WI38 (cell line): ENCODE measurements around the gene IL1R1.
"Not testable (repeated sequence)": the region's sequence is repeated elsewhere in the genome, so short reads cannot be mapped to it uniquely, and the experiment has no call there.

Source experiments
- H3K4me3 ChIP-seq: 2 replicates; pipeline ENCODE4 v1.5.1; 2011; ENCODE audit warnings: low read depth, mild to moderate bottlenecking, control low read depth, low read length
- CTCF ChIP-seq: IDR thresholded peaks from 2 replicates; pipeline ENCODE4 v1.5.1; 2012; ENCODE audit warnings: low read depth, mild to moderate bottlenecking, control low read depth, low read length

The IL1R1 gene

GRCh38 chr2:102106133-102106556 lies 36.4 kb upstream of the IL1R1 start:
- no peak for TF ChIP-seq CTCF
- H3K4me3 ChIP-seq, result no peak overlapping the region

DNA sequence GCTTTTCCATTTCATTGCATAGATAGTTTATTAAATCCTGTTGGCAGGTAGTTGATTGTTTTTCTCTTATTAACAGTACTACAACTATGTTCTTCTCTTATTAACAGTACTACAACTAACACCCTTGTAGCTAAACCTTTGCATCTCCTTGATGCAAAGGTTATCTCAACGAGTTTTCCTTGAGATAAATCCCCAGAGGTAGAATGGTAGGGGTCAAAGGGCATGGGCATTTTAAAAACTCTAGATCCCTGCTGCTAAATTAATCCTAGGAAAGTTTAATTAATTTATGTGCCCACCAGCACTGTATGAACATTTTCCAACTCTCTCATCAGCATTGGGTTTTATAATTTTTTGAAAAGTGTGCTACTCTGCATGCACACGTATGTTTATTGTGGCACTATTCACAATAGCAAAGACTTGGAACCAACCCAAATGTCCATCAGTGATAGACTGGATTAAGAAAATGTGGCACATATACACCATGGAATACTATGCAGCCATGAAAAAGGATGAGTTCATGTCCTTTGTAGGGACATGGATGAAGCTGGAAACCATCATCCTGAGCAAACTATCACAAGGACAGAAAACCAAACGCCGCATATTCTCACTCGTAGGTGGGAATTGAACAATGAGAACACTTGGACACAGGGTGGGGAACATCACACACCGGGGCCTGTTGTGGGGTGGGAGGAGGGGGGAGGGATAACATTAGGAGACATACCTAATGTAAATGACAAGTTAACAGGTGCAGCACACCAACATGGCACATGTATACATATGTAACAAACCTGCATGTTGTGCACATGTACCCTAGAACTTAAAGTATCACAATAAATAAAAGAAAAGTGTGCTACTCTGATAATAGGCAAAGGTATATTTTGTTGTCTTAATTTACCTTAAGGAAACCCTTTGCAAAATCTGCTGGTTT lies 35.5 kb upstream of the IL1R1 start:
- not testable (repeated sequence) for H3K4me3 ChIP-seq

DNA sequence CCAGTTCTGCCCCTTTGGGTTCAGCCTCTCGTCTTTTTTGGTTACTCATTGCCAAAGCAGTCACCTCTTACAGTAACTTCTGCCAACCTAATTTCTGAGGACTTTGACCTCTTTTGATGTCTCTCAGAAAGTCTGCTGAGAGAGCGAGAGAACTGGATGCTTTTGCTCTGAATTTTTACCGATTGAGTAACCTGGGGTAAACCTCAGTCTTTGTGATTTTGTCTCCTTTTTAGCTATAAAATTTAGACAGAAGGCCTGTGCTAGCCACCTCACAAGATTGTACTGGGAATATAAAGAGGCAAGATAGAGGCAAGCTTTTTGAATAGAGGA lies 34.8 kb upstream of the IL1R1 start:
- no peak for TF ChIP-seq CTCF
- no peak overlapping the region for H3K4me3 ChIP-seq

DNA sequence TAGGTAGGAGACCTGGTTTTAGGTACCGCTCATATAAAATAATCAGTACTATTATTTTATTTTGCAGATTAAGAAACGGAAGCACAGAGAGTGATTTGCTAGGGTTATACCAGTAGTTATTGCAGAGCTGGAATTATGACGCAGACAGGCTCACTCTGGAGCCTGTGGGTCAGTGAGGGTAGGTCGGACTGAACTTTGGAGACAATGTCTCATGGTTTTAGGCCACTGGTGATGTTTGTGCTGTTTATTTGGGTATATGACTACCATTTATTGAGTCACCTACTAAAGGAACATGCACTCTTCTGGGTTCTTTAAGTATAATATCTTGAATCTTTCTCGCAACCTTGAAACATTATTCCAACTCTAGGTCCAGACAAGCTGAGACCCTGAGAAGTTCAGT lies 33.5 kb upstream of the IL1R1 start:
- H3K4me3 ChIP-seq, result no peak overlapping the region
- TF ChIP-seq CTCF, result no peak

- H3K4me3 ChIP-seq, result no peak overlapping the region
- TF ChIP-seq CTCF, result no peak
These were observed 32.4 kb upstream of the IL1R1 start for GRCh38 chr2:102110171-102110570.

GRCh38 chr2:102110596-102111334 lies 31.8 kb upstream of the IL1R1 start:
- TF ChIP-seq CTCF, result no peak

GRCh38 chr2:102111823-102112222 lies 30.7 kb upstream of the IL1R1 start:
- TF ChIP-seq CTCF, result no peak

More at GRCh38 chr2:102110596-102111334, 31.8 kb upstream of the IL1R1 start:
- H3K4me3 ChIP-seq, result no peak overlapping the region

More at GRCh38 chr2:102111823-102112222, 30.7 kb upstream of the IL1R1 start:
- no peak overlapping the region for H3K4me3 ChIP-seq
